Prostate gland (tissue), 2 donors: ENCODE measurements around the gene STARD10. TPM values are rescaled to one million over a fixed set of nuclear protein-coding genes. Genes with fewer than 3 reads are reported as not detected.

Experiments
- DNase-seq: peaks from one replicate; pipeline ENCODE4 v3.0.0-alpha.2; 2019; ENCODE audit warnings: low spot score
- H3K27ac ChIP-seq, 2 donors: fragments of 200-600 bp; sonication (generic); 2 replicates each; pipeline ENCODE4 v1.5.1; 2017 to 2019
- H3K27me3 ChIP-seq: fragments of 200-600 bp; sonication (generic); replicated peaks from 2 replicates; pipeline ENCODE4 v1.5.1; 2019; ENCODE audit not compliant: insufficient read depth
- H3K36me3 ChIP-seq, 2 donors: fragments of 200-600 bp; sonication (generic); 1 replicate in 1 of 2; 2 replicates in 1 of 2; pipeline versions ENCODE4 v1.5.1 to v1.8.1; 2017 to 2019
- H3K4me1 ChIP-seq: fragments of 200-600 bp; sonication (generic); replicated peaks from 2 replicates; pipeline ENCODE4 v1.5.1; 2019
- H3K4me3 ChIP-seq, 2 donors: fragments of 200-600 bp; sonication (generic); 2 replicates each; pipeline ENCODE4 v1.5.1; 2017 to 2019
- H3K9me3 ChIP-seq: fragments of 200-600 bp; sonication (generic); 2 replicates; pipeline ENCODE4 v1.5.1; 2017
- POLR2A ChIP-seq: fragments of 450-650 bp; IDR thresholded peaks from one replicate; pipeline ENCODE4 v1.6.1; 2016; ENCODE audit warnings: antibody characterized with exemption, mild to moderate bottlenecking
- POLR2AphosphoS5 ChIP-seq: sonication (generic); formaldehyde crosslinking; IDR thresholded peaks from one replicate; pipeline ENCODE4 v1.6.1; 2017; ENCODE audit warnings: antibody characterized with exemption
- WGBS: methylation state at CpG from one replicate; pipeline ENCODE4 v1.1.5; 2018; 5-methylcytosine and 5-hydroxymethylcytosine counted together
- intact Hi-C: fragments of 100-400 bp; cut with DNase I; formaldehyde crosslinking; loops from one replicate; pipeline ENCODE4 v1.14.2; 2022
- total RNA-seq, 2 donors: library from RNA; depleted of rRNA; stranded (reverse); fragments of >200 nt; gene quantifications; one replicate each; pipeline ENCODE4 v1.1.0, GENCODE V29; 2016
- TF ChIP-seq, protein P1 (sequence below), 4 experiments: fragments of 200-600 bp in 2 of 4; fragments of 450-650 bp in 2 of 4; sonication (generic) in 2 of 4; IDR thresholded peaks; 1 replicate in 3 of 4; 2 replicates in 1 of 4; pipeline ENCODE4 v1.5.1; 2016 to 2019; ENCODE audit warnings: antibody characterized with exemption in 4 of 4, mild to moderate bottlenecking in 2 of 4, moderate library complexity in 2 of 4

Gene STARD10
- total RNA-seq, 2 donors from 2014 or later = 132 to 208 TPM

GRCh38 chr11:72719551-72719950, 74.3 kb downstream of the STARD10 start:
- no peak overlapping the region for H3K4me3 ChIP-seq
- 59% methylated on average over 4 of the region's 4 CpGs for WGBS

GRCh38 chr11:72719144-72719543, 74.7 kb downstream of the STARD10 start:
- Histone ChIP-seq H3K4me1 (peaks cover 10% of the 10 kb centered on the region), H3K27me3 (no peaks in the 10 kb centered on the region), H3K4me3 (no peak overlapping the region), H3K9me3 (no peaks in the 10 kb centered on the region), H3K36me3 (no peaks in the 10 kb centered on the region), H3K27ac (no peak overlapping the region)
- TF ChIP-seq POLR2AphosphoS5 = no peak
- no peak for TF ChIP-seq POLR2A
- TF ChIP-seq, protein P1, sequence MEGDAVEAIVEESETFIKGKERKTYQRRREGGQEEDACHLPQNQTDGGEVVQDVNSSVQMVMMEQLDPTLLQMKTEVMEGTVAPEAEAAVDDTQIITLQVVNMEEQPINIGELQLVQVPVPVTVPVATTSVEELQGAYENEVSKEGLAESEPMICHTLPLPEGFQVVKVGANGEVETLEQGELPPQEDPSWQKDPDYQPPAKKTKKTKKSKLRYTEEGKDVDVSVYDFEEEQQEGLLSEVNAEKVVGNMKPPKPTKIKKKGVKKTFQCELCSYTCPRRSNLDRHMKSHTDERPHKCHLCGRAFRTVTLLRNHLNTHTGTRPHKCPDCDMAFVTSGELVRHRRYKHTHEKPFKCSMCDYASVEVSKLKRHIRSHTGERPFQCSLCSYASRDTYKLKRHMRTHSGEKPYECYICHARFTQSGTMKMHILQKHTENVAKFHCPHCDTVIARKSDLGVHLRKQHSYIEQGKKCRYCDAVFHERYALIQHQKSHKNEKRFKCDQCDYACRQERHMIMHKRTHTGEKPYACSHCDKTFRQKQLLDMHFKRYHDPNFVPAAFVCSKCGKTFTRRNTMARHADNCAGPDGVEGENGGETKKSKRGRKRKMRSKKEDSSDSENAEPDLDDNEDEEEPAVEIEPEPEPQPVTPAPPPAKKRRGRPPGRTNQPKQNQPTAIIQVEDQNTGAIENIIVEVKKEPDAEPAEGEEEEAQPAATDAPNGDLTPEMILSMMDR (IDR thresholded peaks at IDR 0.05) = no peak
- intact Hi-C loops = no loop called here
- no peak for DNase-seq
- WGBS = 41% methylated on average over 2 of the region's 2 CpGs

More at GRCh38 chr11:72719551-72719950, 74.3 kb downstream of the STARD10 start:
- H3K27ac ChIP-seq = no peak overlapping the region
- no peaks in the 10 kb centered on the region for H3K27me3 ChIP-seq
- DNase-seq = no peak
- intact Hi-C loops = no loop called here
- peaks cover 10% of the 10 kb centered on the region for H3K4me1 ChIP-seq
- no peaks in the 10 kb centered on the region for H3K36me3 ChIP-seq
- no peaks in the 10 kb centered on the region for H3K9me3 ChIP-seq
- TF ChIP-seq, protein P1 (IDR thresholded peaks at IDR 0.05) = no peak
- no peak for TF ChIP-seq POLR2AphosphoS5
- no peak for TF ChIP-seq POLR2A

GRCh38 chr11:72718101-72718501, 75.7 kb downstream of the STARD10 start:
- peaks cover 10% of the 10 kb centered on the region for H3K4me1 ChIP-seq
- H3K4me3 ChIP-seq = no peak overlapping the region
- no peak for DNase-seq
- no peaks in the 10 kb centered on the region for H3K27me3 ChIP-seq
- no peaks in the 10 kb centered on the region for H3K9me3 ChIP-seq
- TF ChIP-seq POLR2A (no peak), POLR2AphosphoS5 (no peak)
- TF ChIP-seq, protein P1 (IDR thresholded peaks at IDR 0.05) = no peak
- no peaks in the 10 kb centered on the region for H3K36me3 ChIP-seq
- intact Hi-C loops = no loop called here
- H3K27ac ChIP-seq = no peak overlapping the region
- 82% methylated on average over 9 of the region's 9 CpGs for WGBS

DNA sequence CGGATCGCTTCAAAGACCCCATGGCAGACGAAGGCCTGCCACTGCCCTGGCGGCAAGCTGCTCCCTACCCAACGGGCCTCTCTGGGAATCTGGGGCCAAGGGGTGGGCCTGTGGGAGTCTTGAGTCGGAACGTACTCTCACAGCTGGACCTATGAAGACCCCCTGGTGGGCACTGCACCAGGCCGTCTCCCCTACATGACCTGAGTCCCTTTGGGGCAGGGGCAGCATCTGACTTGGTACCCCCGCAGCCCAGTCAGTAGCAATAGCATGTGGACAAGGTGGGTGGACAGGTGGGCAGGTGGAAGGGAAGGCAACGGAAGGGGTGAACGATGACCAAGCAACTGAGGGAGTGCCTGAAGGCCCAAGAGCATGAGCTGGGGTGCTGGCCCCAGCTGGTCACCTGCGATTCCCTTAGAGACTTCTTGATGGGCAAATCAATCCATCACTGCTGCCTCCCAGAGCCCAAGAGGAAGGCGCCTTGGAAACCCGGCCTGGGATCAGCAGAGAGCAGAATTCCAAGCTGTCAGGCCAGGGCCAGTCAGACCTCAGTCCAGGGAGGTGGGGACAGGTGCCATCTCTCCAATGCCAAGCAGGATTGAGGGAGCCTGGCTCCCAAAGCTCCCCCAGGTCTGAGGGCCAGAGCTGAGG, 76.9 kb downstream of the STARD10 start:
- TF ChIP-seq, protein P1 (IDR thresholded peaks at IDR 0.05) = no peak
- TF ChIP-seq POLR2A (no peak), POLR2AphosphoS5 (no peak)
- no peaks in the 10 kb centered on the region for H3K9me3 ChIP-seq
- H3K4me1 ChIP-seq = peaks cover 7% of the 10 kb centered on the region
- H3K36me3 ChIP-seq = no peaks in the 10 kb centered on the region
- no peak overlapping the region for H3K27ac ChIP-seq
- intact Hi-C loops = no loop called here
- no peak overlapping the region for H3K4me3 ChIP-seq
- H3K27me3 ChIP-seq = no peaks in the 10 kb centered on the region
- 75% methylated on average over 9 of the region's 14 CpGs for WGBS
- DNase-seq = no peak

- H3K4me1 ChIP-seq = peaks cover 7% of the 10 kb centered on the region
- 34% methylated on average over 7 of the region's 7 CpGs for WGBS
- intact Hi-C loops = no loop called here
- H3K9me3 ChIP-seq = no peaks in the 10 kb centered on the region
- H3K27ac ChIP-seq = no peak overlapping the region
- H3K4me3 ChIP-seq = no peak overlapping the region
- TF ChIP-seq POLR2A (no peak), POLR2AphosphoS5 (no peak)
- TF ChIP-seq, protein P1 (IDR thresholded peaks at IDR 0.05) = no peak
- H3K27me3 ChIP-seq = no peaks in the 10 kb centered on the region
- H3K36me3 ChIP-seq = peaks cover 0 to 2% of the 10 kb centered on the region in 2 donors
- no peak for DNase-seq
Observed at GRCh38 chr11:72716290-72716689, 77.6 kb downstream of the STARD10 start.
